ENCODE measurements around the gene KATNAL1. TPM values are rescaled to one million over a fixed set of nuclear protein-coding genes. Genes with fewer than 3 reads are reported as not detected.

The KATNAL1 gene
- polyA plus RNA-seq, 1 of the 3 experiments (the other 2 are of a cell fraction), result 5.1 TPM

DNA sequence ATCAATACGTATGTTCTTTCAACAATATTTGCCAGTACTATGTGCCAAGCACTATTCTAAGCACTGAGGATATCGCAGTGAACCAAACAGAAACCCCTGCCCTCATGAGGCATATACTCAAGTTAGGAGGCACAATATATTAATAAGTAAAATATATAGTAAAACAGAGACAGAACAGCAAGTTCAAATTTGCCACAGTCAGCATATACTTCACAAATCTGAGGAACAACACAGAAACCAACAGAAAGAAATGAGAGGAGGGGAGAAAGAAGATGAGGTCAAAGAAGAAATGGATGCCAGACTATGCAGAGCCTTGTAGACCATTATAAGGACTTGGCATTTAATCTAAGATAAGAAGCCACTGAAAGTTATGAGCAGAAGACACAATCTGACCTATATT is 59.9 kb downstream of the KATNAL1 start:
- H3K27ac ChIP-seq (ENCODE audit: low read depth in 2 of 2, low read length in 1 of 2), result no peak overlapping the region
- TF ChIP-seq GABPA (IDR thresholded peaks at IDR 0.05; ENCODE audit: low read depth), result no peak
- TF ChIP-seq CHD2 (IDR thresholded peaks at IDR 0.05; ENCODE audit: low read length, partially characterized antibody), result no peak
- TF ChIP-seq FOXJ3 (CRISPR knock-in tag; IDR thresholded peaks at IDR 0.05), result no peak
- TF ChIP-seq RCOR1 (IDR thresholded peaks at IDR 0.05; ENCODE audit: low read length), result no peak
- TF ChIP-seq USF2 (IDR thresholded peaks at IDR 0.05; ENCODE audit: borderline replicate concordance, low read depth, low read length), result no peak
- no peaks in the 10 kb centered on the region for H3K4me1 ChIP-seq (ENCODE audit: control insufficient read depth in 1 of 2, insufficient read depth in 2 of 2, low read depth in 1 of 2, low read length in 1 of 2)
- H3K9ac ChIP-seq, result no peak overlapping the region
- peaks cover 5% of the 10 kb centered on the region; the same call in 1 of the 2 replicates for H3K9me3 ChIP-seq
- POLR2A ChIA-PET, result no interaction called here
- H3F3A ChIP-seq (replicated peaks; ENCODE audit: insufficient read depth), result no peaks in the 10 kb centered on the region
- H3K4me2 ChIP-seq, result no peak overlapping the region
- H3K9me2 ChIP-seq, result no peaks in the 10 kb centered on the region
- no peak overlapping the region for H3K4me3 ChIP-seq (ENCODE audit: low read depth in 2 of 2, low read length in 1 of 2)
- CTCF ChIA-PET, result interaction anchor here (0.7 kb wide), 1 partner anchor 10 kb away, joined by 4 read pairs; no protein-coding TSS in a partner anchor
- 95% methylated on average over 2 of the region's 2 CpGs for WGBS (ENCODE audit: low lambda C conversion rate)
- no peaks in the 10 kb centered on the region for H4K20me1 ChIP-seq (ENCODE audit: insufficient read depth)
- H3K79me2 ChIP-seq (ENCODE audit: insufficient read depth), result peaks cover 63% of the 10 kb centered on the region; the same call in 1 of the 2 replicates
- no peak for DNase-seq
- peaks cover 14 to 39% of the 10 kb centered on the region in 2 experiments for H3K36me3 ChIP-seq (replicated peaks in 1 of 2; ENCODE audit: control insufficient read depth in 1 of 2, insufficient read depth in 2 of 2, low read length in 1 of 2)
- no peak overlapping the region for H2AFZ ChIP-seq (ENCODE audit: low read depth)
- H3K27me3 ChIP-seq (ENCODE audit: insufficient read depth), result no peaks in the 10 kb centered on the region

DNA sequence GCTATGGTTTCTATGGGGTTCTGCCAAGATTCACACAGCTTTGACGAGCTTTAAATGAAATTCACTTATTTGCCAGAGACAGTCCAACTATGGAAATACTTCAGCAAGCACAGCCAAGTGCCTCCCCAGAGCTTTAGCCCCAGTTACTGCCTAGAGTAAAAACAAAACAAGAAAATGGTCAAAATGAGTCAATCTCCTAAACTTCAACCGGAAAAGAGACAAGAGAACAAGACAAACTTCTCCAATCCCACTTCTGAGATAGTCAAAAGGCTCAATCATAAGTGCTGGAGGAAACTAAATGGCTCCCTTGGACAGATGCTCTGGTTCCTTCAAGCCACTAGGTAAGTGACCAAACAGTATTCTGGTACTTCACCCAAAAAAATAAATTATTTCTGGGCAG is 65.8 kb downstream of the KATNAL1 start:
- peaks cover 36% of the 10 kb centered on the region; the same call in 1 of the 2 replicates for H3K79me2 ChIP-seq (ENCODE audit: insufficient read depth)
- no peak for TF ChIP-seq GATA2 (CRISPR knock-in tag; IDR thresholded peaks at IDR 0.05)
- TF ChIP-seq, protein P1, sequence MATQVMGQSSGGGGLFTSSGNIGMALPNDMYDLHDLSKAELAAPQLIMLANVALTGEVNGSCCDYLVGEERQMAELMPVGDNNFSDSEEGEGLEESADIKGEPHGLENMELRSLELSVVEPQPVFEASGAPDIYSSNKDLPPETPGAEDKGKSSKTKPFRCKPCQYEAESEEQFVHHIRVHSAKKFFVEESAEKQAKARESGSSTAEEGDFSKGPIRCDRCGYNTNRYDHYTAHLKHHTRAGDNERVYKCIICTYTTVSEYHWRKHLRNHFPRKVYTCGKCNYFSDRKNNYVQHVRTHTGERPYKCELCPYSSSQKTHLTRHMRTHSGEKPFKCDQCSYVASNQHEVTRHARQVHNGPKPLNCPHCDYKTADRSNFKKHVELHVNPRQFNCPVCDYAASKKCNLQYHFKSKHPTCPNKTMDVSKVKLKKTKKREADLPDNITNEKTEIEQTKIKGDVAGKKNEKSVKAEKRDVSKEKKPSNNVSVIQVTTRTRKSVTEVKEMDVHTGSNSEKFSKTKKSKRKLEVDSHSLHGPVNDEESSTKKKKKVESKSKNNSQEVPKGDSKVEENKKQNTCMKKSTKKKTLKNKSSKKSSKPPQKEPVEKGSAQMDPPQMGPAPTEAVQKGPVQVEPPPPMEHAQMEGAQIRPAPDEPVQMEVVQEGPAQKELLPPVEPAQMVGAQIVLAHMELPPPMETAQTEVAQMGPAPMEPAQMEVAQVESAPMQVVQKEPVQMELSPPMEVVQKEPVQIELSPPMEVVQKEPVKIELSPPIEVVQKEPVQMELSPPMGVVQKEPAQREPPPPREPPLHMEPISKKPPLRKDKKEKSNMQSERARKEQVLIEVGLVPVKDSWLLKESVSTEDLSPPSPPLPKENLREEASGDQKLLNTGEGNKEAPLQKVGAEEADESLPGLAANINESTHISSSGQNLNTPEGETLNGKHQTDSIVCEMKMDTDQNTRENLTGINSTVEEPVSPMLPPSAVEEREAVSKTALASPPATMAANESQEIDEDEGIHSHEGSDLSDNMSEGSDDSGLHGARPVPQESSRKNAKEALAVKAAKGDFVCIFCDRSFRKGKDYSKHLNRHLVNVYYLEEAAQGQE (IDR thresholded peaks at IDR 0.05; ENCODE audit: low read depth, low read length), result no peak
- TF ChIP-seq TEAD4 (IDR thresholded peaks at IDR 0.05; ENCODE audit: borderline replicate concordance, insufficient read depth), result no peak
- TF ChIP-seq, protein P2, sequence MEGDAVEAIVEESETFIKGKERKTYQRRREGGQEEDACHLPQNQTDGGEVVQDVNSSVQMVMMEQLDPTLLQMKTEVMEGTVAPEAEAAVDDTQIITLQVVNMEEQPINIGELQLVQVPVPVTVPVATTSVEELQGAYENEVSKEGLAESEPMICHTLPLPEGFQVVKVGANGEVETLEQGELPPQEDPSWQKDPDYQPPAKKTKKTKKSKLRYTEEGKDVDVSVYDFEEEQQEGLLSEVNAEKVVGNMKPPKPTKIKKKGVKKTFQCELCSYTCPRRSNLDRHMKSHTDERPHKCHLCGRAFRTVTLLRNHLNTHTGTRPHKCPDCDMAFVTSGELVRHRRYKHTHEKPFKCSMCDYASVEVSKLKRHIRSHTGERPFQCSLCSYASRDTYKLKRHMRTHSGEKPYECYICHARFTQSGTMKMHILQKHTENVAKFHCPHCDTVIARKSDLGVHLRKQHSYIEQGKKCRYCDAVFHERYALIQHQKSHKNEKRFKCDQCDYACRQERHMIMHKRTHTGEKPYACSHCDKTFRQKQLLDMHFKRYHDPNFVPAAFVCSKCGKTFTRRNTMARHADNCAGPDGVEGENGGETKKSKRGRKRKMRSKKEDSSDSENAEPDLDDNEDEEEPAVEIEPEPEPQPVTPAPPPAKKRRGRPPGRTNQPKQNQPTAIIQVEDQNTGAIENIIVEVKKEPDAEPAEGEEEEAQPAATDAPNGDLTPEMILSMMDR (IDR thresholded peaks at IDR 0.05), result no peak
- no peak for TF ChIP-seq MEF2A (IDR thresholded peaks at IDR 0.05; ENCODE audit: borderline replicate concordance, low read depth)
- ChIA-PET CTCF (no interaction called here), POLR2A (no interaction called here)
- H3K4me1 ChIP-seq (ENCODE audit: control insufficient read depth in 1 of 2, insufficient read depth in 2 of 2, low read depth in 1 of 2, low read length in 1 of 2), result no peaks in the 10 kb centered on the region
- WGBS (ENCODE audit: low lambda C conversion rate), result 97% methylated on average over 2 of the region's 2 CpGs
- H3K9me3 ChIP-seq, result no peaks in the 10 kb centered on the region
- H3K36me3 ChIP-seq (replicated peaks in 1 of 2; ENCODE audit: control insufficient read depth in 1 of 2, insufficient read depth in 2 of 2, low read length in 1 of 2), result peaks cover 11 to 31% of the 10 kb centered on the region in 2 experiments
- H3K27me3 ChIP-seq (ENCODE audit: insufficient read depth), result no peaks in the 10 kb centered on the region
- no peaks in the 10 kb centered on the region for H3F3A ChIP-seq (replicated peaks; ENCODE audit: insufficient read depth)
- no peaks in the 10 kb centered on the region for H4K20me1 ChIP-seq (ENCODE audit: insufficient read depth)
- no peak overlapping the region for H3K9ac ChIP-seq
- no peaks in the 10 kb centered on the region for H3K9me2 ChIP-seq
- H3K27ac ChIP-seq (ENCODE audit: low read depth in 2 of 2, low read length in 1 of 2), result no peak overlapping the region
- DNase-seq, result no peak
- no peak overlapping the region for H3K4me2 ChIP-seq
- no peak overlapping the region for H3K4me3 ChIP-seq (ENCODE audit: low read depth in 2 of 2, low read length in 1 of 2)
- H2AFZ ChIP-seq (ENCODE audit: low read depth), result no peak overlapping the region
